AG04450 (cell line): ENCODE measurements around the gene MUC15. TPM values are rescaled to one million over a fixed set of nuclear protein-coding genes. Genes with fewer than 3 reads are reported as not detected.

Experiments used
- CTCF ChIA-PET: fragments of 300-600, 350-600 bp; formaldehyde crosslinking; extraction: SDS; loops from one replicate; lab custom pipeline; 2022; ENCODE audit warnings: antibody characterized with exemption, inconsistent platforms; lab: Charles Lee
- POLR2A ChIA-PET: fragments of 350-600 bp; formaldehyde crosslinking; extraction: SDS; loops from one replicate; lab custom pipeline; 2021; ENCODE audit warnings: antibody characterized with exemption, inconsistent platforms; lab: Yijun Ruan, JAX
- DNase-seq: peaks from one replicate; pipeline ENCODE4 v3.0.0-alpha.2; 2011; ENCODE audit warnings: low read depth, low spot score
- H3K27ac ChIP-seq: one replicate; pipeline ENCODE4 v1.5.1; 2012; ENCODE audit warnings: low read depth, low read length, control low read depth
- H3K27me3 ChIP-seq: one replicate; pipeline ENCODE4 v1.6.0; 2012; ENCODE audit warnings: low read length; ENCODE audit not compliant: control insufficient read depth, insufficient read depth
- H3K4me3 ChIP-seq: 2 replicates; pipeline ENCODE4 v1.5.1; 2011; ENCODE audit warnings: mild to moderate bottlenecking, low read depth, low read length, control low read depth
- H3K9me3 ChIP-seq: 2 replicates; pipeline ENCODE4 v1.5.1; 2012; ENCODE audit warnings: low read length; ENCODE audit not compliant: control insufficient read depth, insufficient read depth
- CTCF ChIP-seq: IDR thresholded peaks from 2 replicates; pipeline ENCODE4 v1.5.1; 2011; ENCODE audit warnings: low read depth, low read length, control low read depth, inconsistent platforms
- polyA plus RNA-seq: library from polyadenylated mRNA; depleted of rRNA; stranded (reverse); fragments of >200 nt; gene quantifications from 2 replicates; pipeline ENCODE4 v1.2.3, GENCODE V29; 2011

Gene MUC15
- polyA plus RNA-seq, 1 experiment, result not detected

DNA sequence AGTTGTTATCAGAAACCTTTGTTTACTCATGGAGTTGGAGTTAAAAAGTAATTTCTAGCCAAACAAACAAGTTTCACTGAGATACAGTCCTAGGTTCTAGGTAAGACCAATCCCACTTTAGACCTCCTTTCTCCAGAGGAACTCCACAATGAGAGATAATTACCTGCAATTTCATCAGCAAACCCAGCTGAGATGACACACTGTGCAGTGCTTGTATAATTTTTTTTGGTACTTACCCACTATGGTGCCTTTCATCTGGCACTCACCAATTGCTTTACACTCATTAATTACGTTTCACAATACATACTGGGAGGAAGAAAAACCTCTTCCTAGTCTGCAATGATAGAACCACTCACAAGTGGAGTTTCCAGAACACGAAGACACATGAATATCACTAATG is 1.8 kb upstream of the MUC15 start:
- POLR2A ChIA-PET, result no interaction called here
- TF ChIP-seq CTCF, result no peak
- Histone ChIP-seq H3K27ac (no peak overlapping the region), H3K27me3 (no peaks in the 10 kb centered on the region), H3K4me3 (no peak overlapping the region), H3K9me3 (no peaks in the 10 kb centered on the region)
- no peak for DNase-seq
- CTCF ChIA-PET, result no interaction called here

GRCh38 chr11:26572770-26573402 is 823 bp upstream of the MUC15 start:
- ChIA-PET CTCF (interaction anchor here (0.6 kb wide), 2 partner anchors 85 to 240 kb away, joined by 3 to 5 read pairs; no protein-coding TSS in a partner anchor), POLR2A (no interaction called here)
- Histone ChIP-seq H3K27me3 (no peaks in the 10 kb centered on the region), H3K9me3 (no peaks in the 10 kb centered on the region), H3K4me3 (no peak overlapping the region), H3K27ac (no peak overlapping the region)
- TF ChIP-seq CTCF, result no peak
- DNase-seq, result no peak

- Histone ChIP-seq H3K27me3 (no peaks in the 10 kb centered on the region), H3K27ac (no peak overlapping the region), H3K4me3 (no peak overlapping the region), H3K9me3 (no peaks in the 10 kb centered on the region)
- ChIA-PET POLR2A (no interaction called here), CTCF (no interaction called here)
- DNase-seq, result no peak
- TF ChIP-seq CTCF, result no peak
These were observed 2.4 kb downstream of the MUC15 start for GRCh38 chr11:26569646-26570045.

DNA sequence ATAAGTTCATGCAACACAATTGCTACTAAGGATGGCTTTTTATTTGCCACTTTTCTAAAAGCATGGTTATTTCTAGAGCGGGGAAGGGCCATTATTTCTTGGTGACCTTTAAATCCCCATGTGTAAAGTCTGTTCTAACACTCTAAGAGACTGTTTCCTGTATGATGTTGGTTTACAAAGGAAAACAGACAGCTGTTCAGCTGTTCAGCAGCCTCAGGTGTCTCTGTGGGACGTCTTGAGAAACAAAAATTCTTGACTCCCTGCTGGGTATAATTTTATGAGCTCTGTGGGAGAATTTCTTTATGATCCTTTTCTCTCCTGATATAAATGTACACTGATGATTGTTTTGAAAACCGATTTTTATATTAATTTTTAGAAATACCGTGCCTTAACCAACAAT is 13.9 kb downstream of the MUC15 start:
- H3K27me3 ChIP-seq, result no peaks in the 10 kb centered on the region
- no peak for TF ChIP-seq CTCF
- H3K9me3 ChIP-seq, result no peaks in the 10 kb centered on the region
- H3K27ac ChIP-seq, result no peak overlapping the region
- no peak for DNase-seq
- CTCF ChIA-PET, result no interaction called here
- no peak overlapping the region for H3K4me3 ChIP-seq
- POLR2A ChIA-PET, result no interaction called here

- no peak overlapping the region for H3K4me3 ChIP-seq
- no peaks in the 10 kb centered on the region for H3K27me3 ChIP-seq
- POLR2A ChIA-PET, result no interaction called here
- H3K27ac ChIP-seq, result no peak overlapping the region
- no peak for DNase-seq
- H3K9me3 ChIP-seq, result no peaks in the 10 kb centered on the region
- TF ChIP-seq CTCF, result no peak
- CTCF ChIA-PET, result interaction anchor here (1.1 kb wide), 1 partner anchor 601 kb away, joined by 4 read pairs; no protein-coding TSS in a partner anchor
These were observed 14.4 kb downstream of the MUC15 start for GRCh38 chr11:26557666-26558065.
